Activated CD4-positive, alpha-beta T cell treated with anti-CD3 and anti-CD28 coated beads, Interleukin-2, amount 50 U/mL, for 24 hours (primary cell): ENCODE results near the gene UGT3A1.
"Not testable (repeated sequence)": the region's sequence is repeated elsewhere in the genome, so short reads cannot be mapped to it uniquely, and the experiment has no call there.

Experiments used
- DNase-seq, 2 donors: peaks; one replicate each; pipeline ENCODE4 v3.0.0-alpha.2; 2020; ENCODE audit warnings: low read depth in 1 of 2, low spot score in 1 of 2

UGT3A1 gene

DNA sequence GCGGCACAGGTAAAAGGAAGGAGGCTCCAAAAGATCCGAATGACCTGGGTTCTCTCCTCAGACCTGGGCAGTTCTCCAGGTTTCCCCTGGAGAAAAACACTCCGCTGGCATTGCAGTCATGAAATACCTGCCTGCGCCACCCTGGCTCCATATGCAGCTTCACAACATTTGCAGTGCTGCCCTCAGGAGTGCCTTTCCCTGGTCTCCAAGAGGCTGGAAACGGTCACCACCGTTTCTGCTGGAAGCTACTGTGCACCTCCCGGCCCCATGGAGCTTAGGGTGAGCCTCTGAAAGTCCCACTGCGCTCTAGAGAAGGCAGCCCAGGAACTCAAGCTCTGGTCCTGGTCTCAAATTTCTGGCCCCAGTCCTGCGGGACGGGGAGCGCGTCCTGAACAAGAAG is 670 bp downstream of the UGT3A1 start:
- DNase-seq, result no peak

DNA sequence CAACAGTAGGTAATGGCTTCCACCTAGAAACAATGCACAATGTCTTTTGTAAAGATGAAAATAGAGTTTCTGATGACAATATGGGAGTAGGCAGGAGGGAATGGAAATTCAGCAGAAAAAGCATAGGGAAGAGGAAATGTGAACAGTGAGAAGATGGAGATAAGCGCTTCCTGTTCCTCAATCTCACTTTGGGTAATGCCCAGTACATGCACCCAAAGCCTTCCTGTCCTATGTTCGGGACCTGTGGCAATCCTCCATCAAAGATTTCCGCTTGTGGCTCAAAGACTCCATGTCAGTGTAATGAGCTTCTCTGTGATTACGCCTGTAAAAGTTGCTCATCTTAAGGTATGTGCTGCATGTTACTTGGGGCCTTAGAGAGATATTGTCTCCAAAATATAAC is 2.7 kb downstream of the UGT3A1 start:
- no peak for DNase-seq

DNA sequence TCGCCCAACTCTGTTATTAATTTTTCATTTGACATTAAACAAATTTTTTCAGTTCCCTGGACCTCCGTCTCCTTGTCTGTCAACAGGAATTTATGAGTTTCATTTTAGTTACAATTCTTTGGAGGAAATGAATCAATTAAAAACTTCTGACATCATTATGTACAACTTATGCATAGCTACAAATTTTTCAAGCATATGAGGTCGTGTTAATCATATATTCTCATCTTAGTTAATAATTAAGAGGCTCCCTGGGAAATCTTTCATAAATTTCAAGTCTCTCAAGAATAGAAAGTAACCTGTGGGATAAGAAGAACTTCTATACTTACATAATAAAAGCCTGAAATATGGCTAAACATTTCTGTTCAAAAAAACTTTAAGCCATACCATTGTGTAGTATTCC is 3.4 kb downstream of the UGT3A1 start:
- DNase-seq, result no peak

GRCh38 chr5:35979715-35980114 is 11.5 kb downstream of the UGT3A1 start:
- no peak for DNase-seq

DNA sequence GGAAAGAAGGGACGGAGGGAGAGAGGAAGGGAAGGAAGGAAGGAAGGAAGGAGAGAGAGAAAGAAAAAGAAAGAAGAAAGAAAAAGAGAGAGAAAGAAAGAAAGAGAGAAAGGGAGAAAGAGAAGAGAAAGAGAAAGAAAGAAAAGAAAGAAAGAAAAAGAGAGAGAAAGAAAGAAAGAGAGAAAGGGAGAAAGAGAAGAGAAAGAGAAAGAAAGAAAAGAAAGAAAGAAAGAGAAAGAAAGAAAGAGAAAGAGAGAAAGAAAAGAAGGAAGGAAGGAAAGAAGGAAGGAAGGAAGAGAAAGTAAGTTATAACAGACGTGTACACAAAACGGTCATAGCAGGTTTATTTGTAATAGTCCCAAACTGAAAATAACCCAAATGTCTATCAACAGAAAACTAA is 14.3 kb downstream of the UGT3A1 start:
- not testable (repeated sequence) for DNase-seq

DNA sequence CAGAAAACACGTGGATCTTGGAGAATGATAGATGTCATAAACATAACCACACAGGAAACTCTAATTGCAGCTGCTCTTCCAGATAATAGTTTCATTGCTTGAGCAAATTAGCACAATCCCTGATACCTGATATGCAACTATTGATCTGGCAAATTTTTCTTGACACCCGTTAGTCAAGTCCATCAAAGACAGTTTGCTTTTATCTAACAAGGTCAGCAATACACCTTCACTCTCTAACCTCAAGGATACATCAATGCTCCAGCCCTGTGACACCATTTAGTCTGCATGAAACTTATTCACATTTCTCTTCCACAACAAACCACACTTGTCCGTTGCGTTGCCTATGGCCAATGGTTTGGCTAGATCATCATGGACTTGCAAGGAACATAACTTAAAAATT is 16.6 kb downstream of the UGT3A1 start:
- DNase-seq, result no peak

- DNase-seq, result no peak
Observed at GRCh38 chr5:35971878-35972210, 19.3 kb downstream of the UGT3A1 start.

GRCh38 chr5:35971186-35971877 is 19.9 kb downstream of the UGT3A1 start:
- no peak for DNase-seq

DNA sequence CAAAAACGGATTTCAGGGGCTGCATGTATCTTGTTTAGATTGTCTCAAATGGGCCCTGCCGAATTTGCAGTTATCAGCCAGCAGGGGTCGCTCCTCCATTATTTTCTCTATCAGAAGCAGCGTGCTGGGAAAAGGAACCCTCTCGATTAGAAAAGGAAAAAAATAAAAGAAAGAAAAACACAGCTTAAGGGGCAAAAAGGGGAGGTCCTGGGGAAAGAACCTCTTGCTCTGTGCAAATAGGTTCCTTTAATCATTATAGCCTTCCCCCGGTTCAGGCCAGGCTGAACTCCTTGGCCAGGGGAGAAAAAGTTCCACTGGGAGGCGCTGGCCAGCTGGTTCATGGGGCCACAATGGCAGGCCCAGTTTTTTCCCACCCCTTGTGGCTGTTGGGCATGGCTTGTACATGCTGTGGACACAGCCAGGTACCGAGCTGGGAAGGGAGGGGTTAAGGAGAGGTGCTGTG is 27.8 kb downstream of the UGT3A1 start:
- DNase-seq, result no peak

GRCh38 chr5:35960328-35960727 is 30.9 kb downstream of the UGT3A1 start:
- DNase-seq, result no peak

DNA sequence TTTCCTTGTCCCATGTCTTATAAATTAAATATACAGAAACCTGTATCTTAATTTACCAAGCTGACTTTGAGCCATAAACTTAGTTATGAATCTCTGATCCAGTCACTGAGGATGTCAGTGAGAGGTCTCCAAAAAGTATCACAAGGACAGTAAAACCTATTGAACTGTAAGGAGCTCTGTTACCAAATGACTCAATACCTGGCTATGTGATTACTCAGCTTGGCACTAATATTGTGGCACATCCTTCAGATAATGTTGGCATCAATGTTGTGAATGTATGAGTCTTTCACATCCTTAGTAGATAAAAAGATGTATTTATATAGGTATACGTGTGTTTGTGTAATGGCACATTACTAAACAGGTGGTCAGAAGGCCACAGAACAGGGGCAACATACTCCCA is 34.8 kb downstream of the UGT3A1 start:
- DNase-seq, result no peak

GRCh38 chr5:35954175-35954574 is 37.0 kb downstream of the UGT3A1 start:
- no peak for DNase-seq

DNA sequence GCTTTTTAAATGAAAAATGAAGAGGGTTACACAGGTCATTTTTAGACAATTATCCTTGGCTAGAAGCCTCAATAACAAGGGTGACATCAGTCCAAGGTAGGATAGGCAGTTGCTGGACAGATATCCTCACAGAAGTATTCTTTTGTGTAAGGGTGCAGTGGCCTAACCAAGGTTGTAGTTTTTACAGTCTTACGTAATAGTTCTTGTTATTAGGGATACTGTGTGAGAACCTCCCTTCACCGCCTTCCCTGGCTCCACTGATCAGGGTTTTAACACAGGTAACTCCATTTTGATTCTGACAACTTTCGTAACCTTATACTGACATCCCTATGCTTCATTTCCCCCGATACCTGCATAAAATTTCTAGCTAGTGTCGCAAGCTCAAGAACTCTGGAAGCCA is 44.1 kb downstream of the UGT3A1 start:
- DNase-seq, result no peak

DNA sequence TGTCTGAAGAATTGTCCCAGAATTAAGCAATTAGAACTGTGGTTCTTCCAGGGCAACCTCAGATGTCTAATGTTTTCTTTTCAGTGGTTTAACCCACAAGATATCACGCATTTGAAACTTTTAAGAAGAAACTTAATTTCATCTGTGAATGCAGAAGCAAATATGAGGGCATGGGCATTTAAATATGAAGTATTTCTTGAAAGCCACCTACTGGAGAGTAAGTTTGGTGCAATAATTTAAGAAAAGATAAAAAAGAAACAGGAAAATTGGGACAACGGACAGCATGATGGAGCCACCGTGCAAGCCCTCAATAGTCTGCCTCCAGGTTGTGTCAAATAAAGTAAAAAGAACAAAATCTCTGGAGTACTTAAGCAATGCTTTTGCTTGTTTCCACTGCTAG is 51.6 kb downstream of the UGT3A1 start:
- DNase-seq, result no peak

DNA sequence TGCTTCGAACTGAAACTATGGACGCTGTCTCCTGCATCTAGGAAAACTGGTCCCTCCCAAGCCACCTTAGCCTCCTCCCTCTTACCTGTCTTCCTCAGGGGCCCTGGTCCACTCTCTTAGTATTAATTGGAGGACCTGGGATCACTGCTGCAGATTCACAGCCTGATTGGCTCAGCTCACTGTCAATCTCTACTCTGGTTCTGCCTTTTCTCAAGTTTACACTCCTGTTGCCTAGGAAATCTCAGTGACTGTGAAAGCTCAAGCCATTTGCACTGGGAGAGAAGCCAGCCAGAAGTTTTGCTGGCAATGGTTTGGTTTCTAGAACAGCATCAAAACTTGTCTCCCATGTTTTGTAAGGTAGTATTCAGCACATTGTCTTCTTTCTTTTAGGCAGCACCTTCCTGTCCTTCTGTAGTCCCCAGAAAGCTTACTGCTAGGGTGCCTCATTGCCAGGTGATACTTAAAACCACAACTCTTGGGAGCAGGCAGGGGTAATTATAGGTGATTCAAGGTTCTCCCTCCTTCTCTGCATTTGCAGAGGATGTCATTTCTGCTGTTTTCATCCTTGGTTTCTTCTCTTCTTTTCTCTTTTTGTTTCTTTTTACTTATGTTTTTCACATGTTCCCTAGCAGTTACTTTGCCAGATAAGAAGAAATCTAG is 52.5 kb downstream of the UGT3A1 start, which contains the start of gene CAPSL:
Gene CAPSL, minus strand, starts transcription at position 55 of the 660 bp plus-strand sequence. CDS start 17,502 bp downstream, outside the sequence.
- DNase-seq, result no peak

- peak in 1 of 2 donors; percentile 72 for DNase-seq
Observed at GRCh38 chr5:35926389-35927051, 64.7 kb downstream of the UGT3A1 start.

DNA sequence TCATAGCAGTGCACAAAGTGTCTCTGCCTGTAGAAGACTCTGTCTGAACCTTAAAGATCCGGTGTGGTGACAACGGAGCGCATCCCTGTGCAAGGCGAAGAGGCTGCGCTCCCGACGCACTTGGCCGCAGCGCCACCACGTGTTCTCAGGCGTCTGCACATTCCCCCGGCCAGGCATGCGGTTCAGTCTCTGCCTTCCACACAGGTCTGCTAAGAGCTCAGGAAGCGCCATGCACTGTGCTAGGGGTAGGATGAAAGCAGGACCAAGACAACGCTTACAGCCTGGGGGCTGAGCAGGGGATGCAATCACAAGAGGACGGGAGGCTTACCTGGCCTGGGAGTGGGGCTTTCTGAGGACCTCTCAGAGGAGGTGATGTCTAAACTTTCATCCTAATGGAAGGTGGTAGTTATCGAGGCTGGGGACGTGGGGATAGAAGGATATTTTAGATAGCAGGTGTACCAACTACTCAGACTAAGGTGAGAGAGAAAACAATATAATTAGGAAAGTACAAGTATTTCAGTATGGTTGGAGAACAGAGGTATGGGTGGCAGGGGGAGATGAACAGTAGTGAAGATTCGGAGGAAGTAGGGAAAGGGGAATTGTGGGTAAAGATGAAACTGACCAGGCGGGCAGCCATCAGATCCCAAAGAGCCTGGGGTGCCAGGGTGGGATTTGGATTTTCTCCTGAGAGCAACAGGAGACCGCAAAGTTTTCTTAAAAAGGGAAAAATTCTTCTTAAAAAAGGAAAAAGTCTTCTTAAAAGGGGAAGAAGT is 66.1 kb downstream of the UGT3A1 start:
- peak; percentile 71 to 87 for DNase-seq

- no peak for DNase-seq
Observed at GRCh38 chr5:35924122-35924949, 66.9 kb downstream of the UGT3A1 start.

GRCh38 chr5:35922468-35922867 is 68.7 kb downstream of the UGT3A1 start:
- DNase-seq, result no peak

DNA sequence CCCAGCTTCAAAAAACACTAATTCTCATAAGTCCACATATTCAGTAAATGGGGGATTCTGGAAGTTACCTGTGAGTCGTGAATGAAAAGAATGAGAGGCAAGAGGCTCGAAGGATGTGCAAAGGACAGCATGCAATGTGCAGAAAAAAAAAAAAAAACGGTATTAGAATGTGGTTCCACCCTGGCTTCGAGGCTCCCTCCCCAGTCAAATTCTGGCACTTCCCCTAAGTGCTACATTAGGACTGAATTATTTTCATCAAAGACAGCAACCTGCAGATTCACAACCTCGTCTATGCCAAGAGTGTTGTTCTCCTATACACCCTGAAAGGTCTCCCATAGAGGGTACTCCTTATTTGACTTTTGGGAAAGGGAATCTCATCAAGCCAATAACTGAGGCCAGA is 69.3 kb downstream of the UGT3A1 start:
- DNase-seq, result no peak

GRCh38 chr5:35920890-35921289 is 70.3 kb downstream of the UGT3A1 start:
- DNase-seq, result no peak
